VCaP (cell line): Measurements from ENCODE around the gene UBAC1.
"Not testable (repeated sequence)": the region's sequence is repeated elsewhere in the genome, so short reads cannot be mapped to it uniquely, and the experiment has no call there.

Experiments used
- H3K27ac ChIP-seq: fragments of 450-650 bp; 2 replicates; pipeline ENCODE4 v1.5.1; 2017
- CTCF ChIP-seq: fragments of 450-650 bp; conservative IDR thresholded peaks from 2 replicates; pipeline ENCODE4 v1.5.1; 2017; ENCODE audit warnings: mild to moderate bottlenecking, moderate library complexity

The UBAC1 gene

DNA sequence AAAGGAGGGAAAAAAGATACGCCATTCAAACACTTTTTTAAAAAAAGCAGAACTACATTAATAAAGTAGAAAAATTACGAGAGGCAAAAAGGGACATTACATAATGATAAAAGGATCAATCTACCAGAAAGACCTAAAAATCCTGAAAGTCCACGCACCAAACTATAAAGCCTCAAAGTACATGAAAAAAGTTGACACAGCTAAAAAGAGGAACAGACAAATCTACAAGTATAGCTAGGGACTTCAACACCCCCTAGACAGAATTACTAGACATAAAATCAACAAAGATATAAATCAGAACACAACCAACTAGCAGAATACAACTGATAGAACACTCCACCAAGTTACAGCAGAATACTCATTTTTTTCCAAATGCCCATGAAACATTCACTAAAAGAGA lies 65.0 kb downstream of the UBAC1 start:
- H3K27ac ChIP-seq: no peak overlapping the region
- no peak for TF ChIP-seq CTCF

GRCh38 chr9:135895202-135895848 lies 65.8 kb downstream of the UBAC1 start:
- H3K27ac ChIP-seq: no peak overlapping the region
- no peak for TF ChIP-seq CTCF

- TF ChIP-seq CTCF: no peak
- H3K27ac ChIP-seq: no peak overlapping the region
These were observed 68.1 kb downstream of the UBAC1 start for GRCh38 chr9:135893104-135893503.

DNA sequence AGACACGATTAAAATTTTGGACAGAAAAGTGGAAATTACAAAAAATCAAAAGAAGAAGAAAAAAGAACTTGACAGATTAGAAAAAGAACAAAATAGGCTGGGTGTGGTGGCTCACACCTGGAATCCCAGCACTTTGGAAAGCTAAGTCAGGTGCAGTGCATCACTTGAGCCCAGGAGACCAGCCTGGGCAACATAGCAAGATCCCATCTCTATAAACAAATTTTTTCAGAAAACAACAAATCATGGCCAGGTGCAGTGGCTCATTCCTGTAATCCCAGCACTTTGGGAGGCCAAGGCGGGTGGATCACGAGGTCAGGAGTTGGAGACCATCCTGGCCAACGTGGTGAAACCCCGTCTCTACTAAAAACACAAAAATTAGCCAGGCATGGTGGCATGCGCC lies 68.8 kb downstream of the UBAC1 start:
- H3K27ac ChIP-seq: not testable (repeated sequence)

- no peak for TF ChIP-seq CTCF
- no peak overlapping the region for H3K27ac ChIP-seq
These were observed 70.0 kb downstream of the UBAC1 start for GRCh38 chr9:135891027-135891631.

DNA sequence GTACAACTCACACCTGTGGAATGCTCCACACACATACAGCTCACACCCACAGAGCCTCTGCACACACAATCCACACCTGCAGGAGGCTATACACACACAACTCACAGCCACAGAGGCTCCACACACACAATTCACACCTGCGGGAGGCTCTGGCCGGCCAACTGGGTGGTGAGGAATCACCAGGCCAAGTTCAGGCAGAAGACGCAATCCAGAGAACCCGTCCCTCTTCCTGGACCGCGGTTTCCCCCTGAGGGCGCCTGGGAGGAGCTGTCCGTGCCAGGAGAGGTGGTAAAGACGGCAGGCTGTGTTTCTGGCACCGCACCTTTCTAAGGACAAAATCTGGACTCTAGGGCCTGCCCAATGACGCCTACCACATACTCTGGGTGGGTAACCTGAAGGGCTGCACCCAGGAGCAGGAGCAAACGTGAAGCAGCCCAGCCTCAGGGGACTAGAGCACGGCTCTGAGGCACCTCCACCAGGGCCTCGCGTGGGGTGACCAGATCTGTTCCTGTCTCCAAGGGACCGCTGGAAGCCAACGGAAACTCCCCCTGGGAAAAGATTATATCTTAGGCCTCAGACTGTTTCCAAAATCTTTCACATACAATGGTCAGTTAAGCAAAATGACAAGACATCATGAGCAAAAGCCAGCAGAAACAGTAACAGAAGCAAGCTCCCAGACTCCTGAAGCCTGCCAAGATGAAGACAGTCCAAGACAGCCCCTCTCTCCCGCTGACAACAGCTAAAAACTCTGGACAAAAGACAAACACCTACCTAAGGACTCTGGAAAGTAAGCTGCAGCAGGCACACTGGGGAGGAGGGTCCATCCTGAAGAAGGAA lies 70.8 kb downstream of the UBAC1 start:
- H3K27ac ChIP-seq: no peak overlapping the region
- TF ChIP-seq CTCF: no peak

- no peak for TF ChIP-seq CTCF
- H3K27ac ChIP-seq: no peak overlapping the region
These were observed 71.5 kb downstream of the UBAC1 start for GRCh38 chr9:135889564-135890189.
